ENCODE results near the gene CTSK. TPM values are rescaled to one million over a fixed set of nuclear protein-coding genes. Genes with fewer than 3 reads are reported as not detected.
"Not testable (repeated sequence)": the region's sequence is repeated elsewhere in the genome, so short reads cannot be mapped to it uniquely, and the experiment has no call there.

CTSK gene
- total and polyA plus RNA-seq, 12 donors: 5.0 to 29.4 (median 11.2) TPM

- intact Hi-C loops (cut with DNase I): no loop called here
- no peak for DNase-seq
- TF ChIP-seq CTCF (IDR thresholded peaks at IDR 0.05) (no peak), POLR2A (IDR thresholded peaks at IDR 0.05) (no peak)
- Histone ChIP-seq H3K4me3 (no peak overlapping the region), H3K27me3 (no peaks in the 10 kb centered on the region), H3K4me1 (replicated peaks in 1 of 2) (peaks cover 0 to 19% of the 10 kb centered on the region in 2 donors), H3K9me3 (replicated peaks in 1 of 3) (no peaks in the 10 kb centered on the region), H3K27ac (peak overlapping the region in 1 of 5 donors; percentile 47), H3K36me3 (replicated peaks in 1 of 2) (peaks cover 0 to 18% of the 10 kb centered on the region in 2 donors)
- WGBS, 4 donors: 77 to 85% (median 83%) methylated on average over 2 of the region's 2 CpGs
Observed at GRCh38 chr1:150843474-150843873, 35.4 kb upstream of the CTSK start.

- no peak for TF ChIP-seq CTCF (IDR thresholded peaks at IDR 0.05)
- TF ChIP-seq POLR2A (IDR thresholded peaks at IDR 0.05): no peak
- H3K9me3 ChIP-seq (replicated peaks in 1 of 3): no peaks in the 10 kb centered on the region
- no peak for DNase-seq
- H3K27ac ChIP-seq: no peak overlapping the region
- WGBS, 4 donors: 85 to 94% (median 92%) methylated on average over 2 of the region's 2 CpGs
- intact Hi-C loops (cut with DNase I): no loop called here
- no peaks in the 10 kb centered on the region for H3K27me3 ChIP-seq
- H3K4me1 ChIP-seq (replicated peaks in 1 of 2): peaks cover 0 to 19% of the 10 kb centered on the region in 2 donors
- peaks cover 0 to 18% of the 10 kb centered on the region in 2 donors for H3K36me3 ChIP-seq (replicated peaks in 1 of 2)
- no peak overlapping the region for H3K4me3 ChIP-seq
Observed at GRCh38 chr1:150842964-150843363, 34.9 kb upstream of the CTSK start.

GRCh38 chr1:150842343-150842742, 34.3 kb upstream of the CTSK start:
- no peaks in the 10 kb centered on the region for H3K9me3 ChIP-seq (replicated peaks in 1 of 3)
- H3K4me1 ChIP-seq (replicated peaks in 1 of 2): peaks cover 0 to 19% of the 10 kb centered on the region in 2 donors
- intact Hi-C loops (cut with DNase I): no loop called here
- WGBS, 4 donors: 51 to 55% (median 52%) methylated on average over 2 of the region's 2 CpGs
- TF ChIP-seq CTCF (IDR thresholded peaks at IDR 0.05): no peak
- TF ChIP-seq POLR2A (IDR thresholded peaks at IDR 0.05): no peak
- H3K4me3 ChIP-seq: no peak overlapping the region
- H3K27me3 ChIP-seq: no peaks in the 10 kb centered on the region
- H3K27ac ChIP-seq: no peak overlapping the region
- peaks cover 0 to 20% of the 10 kb centered on the region in 2 donors for H3K36me3 ChIP-seq (replicated peaks in 1 of 2)
- DNase-seq: no peak

- H3K4me3 ChIP-seq: no peak overlapping the region
- intact Hi-C loops (cut with DNase I): no loop called here
- no peaks in the 10 kb centered on the region for H3K9me3 ChIP-seq (replicated peaks in 1 of 3)
- no peak for DNase-seq
- peaks cover 0 to 19% of the 10 kb centered on the region in 2 donors for H3K4me1 ChIP-seq (replicated peaks in 1 of 2)
- H3K27ac ChIP-seq: peak overlapping the region in 1 of 5 donors; percentile 24
- 94 to 100% (median 98%) methylated on average over 3 of the region's 3 CpGs for WGBS, 4 donors
- H3K27me3 ChIP-seq: no peaks in the 10 kb centered on the region
- H3K36me3 ChIP-seq (replicated peaks in 1 of 2): peaks cover 0 to 27% of the 10 kb centered on the region in 2 donors
- TF ChIP-seq POLR2A (IDR thresholded peaks at IDR 0.05) (no peak), CTCF (IDR thresholded peaks at IDR 0.05) (no peak)
Observed at GRCh38 chr1:150841626-150842025, 33.6 kb upstream of the CTSK start.

GRCh38 chr1:150840850-150841249, 32.8 kb upstream of the CTSK start:
- H3K27me3 ChIP-seq; H3K27ac ChIP-seq; intact Hi-C loops (cut with DNase I); H3K4me3 ChIP-seq; DNase-seq; H3K9me3 ChIP-seq (replicated peaks in 1 of 3): not testable (repeated sequence)
- 90 to 97% (median 95%) methylated on average over 11 of the region's 11 CpGs for WGBS, 4 donors
- H3K36me3 ChIP-seq (replicated peaks in 1 of 2): peaks cover 0 to 31% of the 10 kb centered on the region in 2 donors
- peaks cover 0 to 27% of the 10 kb centered on the region in 2 donors for H3K4me1 ChIP-seq (replicated peaks in 1 of 2)

All from adrenal gland (tissue), 12 donors.